Smooth muscle cell (in vitro differentiated cells): ENCODE results near the gene SPACDR. TPM values are rescaled to one million over a fixed set of nuclear protein-coding genes. Genes with fewer than 3 reads are reported as not detected.

Experiments
- DNase-seq: peaks from one replicate; lab custom pipeline; 2025; ENCODE audit not compliant: unreplicated experiment; lab: John Stamatoyannopoulos, UW
- H2AFZ ChIP-seq: fragments of 200-600 bp; sonication (generic); 2 replicates; pipeline ENCODE4 v1.6.0; 2016; ENCODE audit warnings: antibody characterized with exemption, low read depth, mild to moderate bottlenecking
- H3F3A ChIP-seq: fragments of 200-600 bp; sonication (generic); 2 replicates; pipeline ENCODE4 v1.6.0; 2017; ENCODE audit warnings: antibody characterized with exemption, low read depth
- H3K27ac ChIP-seq: fragments of 200-600 bp; sonication (generic); 2 replicates; pipeline ENCODE4 v1.5.1; 2016; ENCODE audit warnings: low read depth, mild to moderate bottlenecking
- H3K27me3 ChIP-seq: fragments of 200-600 bp; sonication (generic); 2 replicates; pipeline ENCODE4 v1.6.1; 2016; ENCODE audit warnings: low read depth, mild to moderate bottlenecking
- H3K36me3 ChIP-seq: fragments of 200-600 bp; sonication (generic); 2 replicates; pipeline ENCODE4 v1.5.1; 2016; ENCODE audit warnings: low read depth
- H3K4me1 ChIP-seq: fragments of 200-600 bp; sonication (generic); 2 replicates; pipeline ENCODE4 v1.5.1; 2016; ENCODE audit warnings: low read depth
- H3K4me2 ChIP-seq: fragments of 200-600 bp; sonication (generic); 2 replicates; pipeline ENCODE4 v1.6.0; 2016; ENCODE audit warnings: mild to moderate bottlenecking
- H3K4me3 ChIP-seq: fragments of 200-600 bp; sonication (generic); 2 replicates; pipeline ENCODE4 v1.5.1; 2016; ENCODE audit warnings: mild to moderate bottlenecking
- H3K79me2 ChIP-seq: fragments of 200-600 bp; sonication (generic); 2 replicates; pipeline ENCODE4 v1.6.0; 2016; ENCODE audit warnings: low read depth, mild to moderate bottlenecking
- H3K9ac ChIP-seq: fragments of 200-600 bp; sonication (generic); 2 replicates; pipeline ENCODE4 v1.6.0; 2016; ENCODE audit warnings: low read depth
- H3K9me3 ChIP-seq: fragments of 200-600 bp; sonication (generic); replicated peaks from 2 replicates; pipeline ENCODE4 v1.5.1; 2016; ENCODE audit warnings: low read depth
- H4K20me1 ChIP-seq: fragments of 200-600 bp; sonication (generic); 2 replicates; pipeline ENCODE4 v1.6.0; 2016; ENCODE audit warnings: low read depth
- CTCF ChIP-seq: fragments of 200-600 bp; sonication (generic); IDR thresholded peaks from 2 replicates; pipeline ENCODE4 v1.5.1; 2017; ENCODE audit warnings: borderline replicate concordance, mild to moderate bottlenecking, antibody characterized with exemption; ENCODE audit not compliant: insufficient read depth, poor library complexity, severe bottlenecking
- WGBS: methylation state at CpG from one replicate; pipeline ENCODE4 v1.1.7; 2016; ENCODE audit warnings: low lambda C conversion rate; 5-methylcytosine and 5-hydroxymethylcytosine counted together
- polyA plus RNA-seq: library from polyadenylated mRNA; unstranded; fragments of >200 nt; fragmentation: Nextera tagmentation; extraction: Ambion mirVana; gene quantifications from 2 replicates; pipeline ENCODE4 v1.2.1, GENCODE V29; 2016
- total RNA-seq: library from RNA; depleted of rRNA; stranded (reverse); fragments of >200 nt; gene quantifications from 2 replicates; pipeline ENCODE4 v1.2.3, GENCODE V29; 2014

SPACDR gene
- total and polyA plus RNA-seq, 2 experiments from 2014 or later: 0.58 TPM; not detected in 1

GRCh38 chr7:100427762-100428198 lies 36.3 kb downstream of the SPACDR start:
- no peak for TF ChIP-seq CTCF
- Histone ChIP-seq H3K9ac (no peak overlapping the region), H3K27ac (no peak overlapping the region), H3K4me3 (peak overlapping the region; percentile 71), H2AFZ (peak overlapping the region; percentile 73), H3K27me3 (no peaks in the 10 kb centered on the region), H3K79me2 (peaks cover 25% of the 10 kb centered on the region), H3F3A (no peaks in the 10 kb centered on the region), H3K4me2 (peak overlapping the region; percentile 87), H4K20me1 (peaks cover 17% of the 10 kb centered on the region), H3K36me3 (no peaks in the 10 kb centered on the region), H3K9me3 (no peaks in the 10 kb centered on the region), H3K4me1 (peaks cover 18% of the 10 kb centered on the region)
- no peak for DNase-seq
- WGBS: 73% methylated on average over 16 of the region's 16 CpGs

- Histone ChIP-seq H3K27me3 (no peaks in the 10 kb centered on the region), H3K4me1 (peaks cover 11% of the 10 kb centered on the region), H3K9ac (no peak overlapping the region), H3K79me2 (peaks cover 15% of the 10 kb centered on the region), H3K36me3 (no peaks in the 10 kb centered on the region), H3F3A (no peaks in the 10 kb centered on the region), H3K9me3 (no peaks in the 10 kb centered on the region), H3K4me3 (no peak overlapping the region), H3K4me2 (no peak overlapping the region), H4K20me1 (peaks cover 10% of the 10 kb centered on the region), H3K27ac (no peak overlapping the region), H2AFZ (no peak overlapping the region)
- no peak for DNase-seq
- TF ChIP-seq CTCF: no peak
These were observed 37.5 kb downstream of the SPACDR start for GRCh38 chr7:100426516-100426915.

- no peak for DNase-seq
- 84% methylated on average over 1 of the region's 1 CpG for whole genome bisulfite sequencing
- Histone ChIP-seq H3K4me2 (no peak overlapping the region), H3K9ac (no peak overlapping the region), H3K9me3 (no peaks in the 10 kb centered on the region), H3K27ac (no peak overlapping the region), H4K20me1 (peaks cover 1% of the 10 kb centered on the region), H3K4me1 (no peaks in the 10 kb centered on the region), H3K79me2 (peaks cover 4% of the 10 kb centered on the region), H3K36me3 (no peaks in the 10 kb centered on the region), H3K4me3 (no peak overlapping the region), H3K27me3 (peaks cover 1% of the 10 kb centered on the region), H3F3A (no peaks in the 10 kb centered on the region), H2AFZ (no peak overlapping the region)
- no peak for TF ChIP-seq CTCF
These were observed 38.7 kb downstream of the SPACDR start for GRCh38 chr7:100425347-100425746.

GRCh38 chr7:100423315-100423714 lies 40.7 kb downstream of the SPACDR start:
- no peak for DNase-seq
- TF ChIP-seq CTCF: no peak
- Histone ChIP-seq H3K4me3 (no peak overlapping the region), H3K36me3 (no peaks in the 10 kb centered on the region), H3K27me3 (peaks cover 2% of the 10 kb centered on the region), H3K27ac (no peak overlapping the region), H2AFZ (no peak overlapping the region), H3F3A (no peaks in the 10 kb centered on the region), H3K9me3 (no peaks in the 10 kb centered on the region), H3K9ac (no peak overlapping the region), H3K4me1 (no peaks in the 10 kb centered on the region), H3K4me2 (no peak overlapping the region), H4K20me1 (no peaks in the 10 kb centered on the region), H3K79me2 (no peaks in the 10 kb centered on the region)
- WGBS: 91% methylated on average over 6 of the region's 6 CpGs
